Parathyroid adenoma (tissue), 2 donors: ENCODE results near the gene GRM4.

Experiments
- H2AFZ ChIP-seq: fragments of 300-600 bp; sonication (generic); one replicate; pipeline ENCODE4 v1.7.0; 2017; ENCODE audit warnings: antibody characterized with exemption, mild to moderate bottlenecking
- H3K27ac ChIP-seq: fragments of 300-600 bp; sonication (generic); one replicate; pipeline ENCODE4 v1.7.0; 2017
- H3K27me3 ChIP-seq: fragments of 300-600 bp; sonication (generic); one replicate; pipeline ENCODE4 v1.7.0; 2017; ENCODE audit warnings: low read length; ENCODE audit not compliant: control insufficient read depth, insufficient read depth
- H3K36me3 ChIP-seq: fragments of 300-600 bp; sonication (generic); one replicate; pipeline ENCODE4 v1.7.0; 2017; ENCODE audit warnings: low read length; ENCODE audit not compliant: control insufficient read depth, insufficient read depth
- H3K4me1 ChIP-seq: fragments of 300-600 bp; sonication (generic); one replicate; pipeline ENCODE4 v1.7.0; 2017; ENCODE audit warnings: control low read depth
- H3K4me2 ChIP-seq: fragments of 300-600 bp; sonication (generic); one replicate; pipeline ENCODE4 v1.7.0; 2017; ENCODE audit warnings: low read length
- H3K4me3 ChIP-seq: fragments of 300-600 bp; sonication (generic); one replicate; pipeline ENCODE4 v1.7.0; 2017; ENCODE audit warnings: low read depth, low read length
- H3K79me2 ChIP-seq: fragments of 300-600 bp; sonication (generic); one replicate; pipeline ENCODE4 v1.7.0; 2017; ENCODE audit warnings: control low read depth
- H3K9ac ChIP-seq: fragments of 300-600 bp; sonication (generic); one replicate; pipeline ENCODE4 v1.7.0; 2017; ENCODE audit warnings: mild to moderate bottlenecking
- H3K9me3 ChIP-seq: fragments of 300-600 bp; sonication (generic); one replicate; pipeline ENCODE4 v1.7.0; 2017; ENCODE audit warnings: low read length; ENCODE audit not compliant: control insufficient read depth
- CTCF ChIP-seq: fragments of 300-600 bp; sonication (generic); IDR thresholded peaks from one replicate; pipeline ENCODE4 v1.7.0; 2017; ENCODE audit warnings: antibody characterized with exemption, mild to moderate bottlenecking
- donor health status: primary hyperparathyroidism.

GRM4 gene

DNA sequence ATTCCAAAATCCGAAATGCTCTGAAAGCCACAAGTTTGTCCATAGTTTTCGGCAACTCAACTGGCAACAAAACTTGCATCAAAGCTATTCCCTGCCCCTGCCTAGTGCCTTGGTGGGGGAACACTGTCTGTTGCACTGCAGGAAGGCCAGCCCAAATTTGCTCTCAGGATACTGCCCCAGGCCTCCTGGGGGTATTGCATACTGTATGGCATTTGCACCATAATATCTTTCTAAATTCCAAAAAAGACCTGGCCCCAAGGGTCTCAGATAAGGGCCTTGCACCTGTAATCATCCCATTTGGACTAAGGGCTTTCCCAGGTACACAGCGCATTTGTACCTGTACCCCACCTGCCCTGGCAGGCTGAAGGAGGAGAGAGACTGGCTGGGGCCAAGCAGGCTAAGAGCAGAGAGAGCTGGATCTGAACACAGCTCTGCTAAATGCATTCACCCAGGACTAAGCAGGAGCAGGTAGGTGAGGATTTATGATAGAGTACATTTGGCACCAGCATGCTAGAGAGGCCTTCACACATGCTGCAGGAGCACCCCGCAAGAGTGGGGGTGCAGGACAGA lies 4.0 kb upstream of the GRM4 start:
- Histone ChIP-seq H3K36me3 (no peaks in the 10 kb centered on the region), H3K79me2 (no peaks in the 10 kb centered on the region), H3K4me3 (no peak overlapping the region), H3K9ac (no peak overlapping the region), H3K27me3 (no peaks in the 10 kb centered on the region), H3K27ac (no peak overlapping the region), H3K4me1 (no peaks in the 10 kb centered on the region), H3K4me2 (no peak overlapping the region), H3K9me3 (no peaks in the 10 kb centered on the region), H2AFZ (no peak overlapping the region)
- no peak for TF ChIP-seq CTCF

GRCh38 chr6:34149452-34149810 lies 3.5 kb upstream of the GRM4 start:
- no peaks in the 10 kb centered on the region for H3K79me2 ChIP-seq
- no peak overlapping the region for H3K4me2 ChIP-seq
- H3K9ac ChIP-seq: no peak overlapping the region
- no peaks in the 10 kb centered on the region for H3K36me3 ChIP-seq
- H3K4me3 ChIP-seq: no peak overlapping the region
- H3K4me1 ChIP-seq: no peaks in the 10 kb centered on the region
- no peak overlapping the region for H3K27ac ChIP-seq
- no peaks in the 10 kb centered on the region for H3K27me3 ChIP-seq
- no peak overlapping the region for H2AFZ ChIP-seq
- H3K9me3 ChIP-seq: no peaks in the 10 kb centered on the region
- no peak for TF ChIP-seq CTCF

- Histone ChIP-seq H3K9me3 (no peaks in the 10 kb centered on the region), H3K36me3 (no peaks in the 10 kb centered on the region), H2AFZ (no peak overlapping the region), H3K79me2 (no peaks in the 10 kb centered on the region), H3K4me3 (no peak overlapping the region), H3K27ac (no peak overlapping the region), H3K27me3 (no peaks in the 10 kb centered on the region), H3K4me2 (no peak overlapping the region), H3K4me1 (peaks cover 5% of the 10 kb centered on the region), H3K9ac (no peak overlapping the region)
- TF ChIP-seq CTCF: no peak
These were observed 3.0 kb upstream of the GRM4 start for GRCh38 chr6:34148631-34149451.

GRCh38 chr6:34147906-34148630 lies 2.2 kb upstream of the GRM4 start:
- Histone ChIP-seq H3K27ac (no peak overlapping the region), H3K27me3 (no peaks in the 10 kb centered on the region), H3K9ac (no peak overlapping the region), H3K79me2 (no peaks in the 10 kb centered on the region), H2AFZ (no peak overlapping the region), H3K4me3 (no peak overlapping the region), H3K4me2 (no peak overlapping the region), H3K4me1 (peaks cover 6% of the 10 kb centered on the region), H3K9me3 (no peaks in the 10 kb centered on the region), H3K36me3 (no peaks in the 10 kb centered on the region)
- TF ChIP-seq CTCF: no peak
